ENCODE measurements around the gene FPR2.

DNA sequence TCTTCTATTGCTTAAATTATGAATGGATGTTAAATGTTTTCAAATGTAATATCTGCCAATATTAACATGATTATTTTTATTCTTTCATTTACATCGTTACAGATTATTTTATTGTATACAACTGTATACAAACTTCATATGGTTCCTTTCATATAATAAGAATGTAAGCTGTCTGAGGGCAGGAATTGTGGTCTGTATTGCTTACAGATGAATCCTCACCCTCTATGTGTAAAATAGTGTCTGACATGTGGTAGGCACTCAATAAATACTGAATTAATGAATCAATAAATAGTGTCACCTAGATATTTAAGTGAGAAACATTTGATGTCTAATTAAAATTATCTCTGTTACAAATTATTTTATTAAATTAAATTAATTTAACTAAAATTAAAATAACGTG is 41.8 kb downstream of the FPR2 start:
- TF ChIP-seq, protein P1, sequence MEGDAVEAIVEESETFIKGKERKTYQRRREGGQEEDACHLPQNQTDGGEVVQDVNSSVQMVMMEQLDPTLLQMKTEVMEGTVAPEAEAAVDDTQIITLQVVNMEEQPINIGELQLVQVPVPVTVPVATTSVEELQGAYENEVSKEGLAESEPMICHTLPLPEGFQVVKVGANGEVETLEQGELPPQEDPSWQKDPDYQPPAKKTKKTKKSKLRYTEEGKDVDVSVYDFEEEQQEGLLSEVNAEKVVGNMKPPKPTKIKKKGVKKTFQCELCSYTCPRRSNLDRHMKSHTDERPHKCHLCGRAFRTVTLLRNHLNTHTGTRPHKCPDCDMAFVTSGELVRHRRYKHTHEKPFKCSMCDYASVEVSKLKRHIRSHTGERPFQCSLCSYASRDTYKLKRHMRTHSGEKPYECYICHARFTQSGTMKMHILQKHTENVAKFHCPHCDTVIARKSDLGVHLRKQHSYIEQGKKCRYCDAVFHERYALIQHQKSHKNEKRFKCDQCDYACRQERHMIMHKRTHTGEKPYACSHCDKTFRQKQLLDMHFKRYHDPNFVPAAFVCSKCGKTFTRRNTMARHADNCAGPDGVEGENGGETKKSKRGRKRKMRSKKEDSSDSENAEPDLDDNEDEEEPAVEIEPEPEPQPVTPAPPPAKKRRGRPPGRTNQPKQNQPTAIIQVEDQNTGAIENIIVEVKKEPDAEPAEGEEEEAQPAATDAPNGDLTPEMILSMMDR (IDR thresholded peaks at IDR 0.05; ENCODE audit: extremely low read depth in 1 of 2, insufficient read depth in 1 of 2, low read depth in 1 of 2, low read length in 2 of 2) = no peak
- TF ChIP-seq POLR2A (IDR thresholded peaks at IDR 0.05; ENCODE audit: low read depth, low read length) = no peak
- TF ChIP-seq POLR2AphosphoS5 (IDR thresholded peaks at IDR 0.05; ENCODE audit: insufficient read depth, low read depth, low read length) = no peak

Measured in endothelial cell of umbilical vein (primary cell).